Esophagus muscularis mucosa (tissue), 4 donors: ENCODE data around the gene MMRN2. TPM values are rescaled to one million over a fixed set of nuclear protein-coding genes. Genes with fewer than 3 reads are reported as not detected.
A peak's percentile ranks its signal among the peaks of the same experiment; 100 is the strongest.

Experiments
- DNase-seq: peaks from one replicate; pipeline ENCODE4 v3.0.0-alpha.2; 2017; ENCODE audit errors: extremely low spot score
- H3K27ac ChIP-seq, 4 donors: fragments of 200-600 bp; sonication (generic); replicated peaks in 1 of 4; 1 replicate in 3 of 4; 2 replicates in 1 of 4; pipeline ENCODE4 v1.5.1; 2016 to 2019; ENCODE audit warnings: mild to moderate bottlenecking in 1 of 4
- H3K27me3 ChIP-seq, 4 donors: fragments of 200-600 bp; sonication (generic); one replicate each; pipeline versions ENCODE4 v1.5.1 to v1.6.0; 2016 to 2019
- H3K36me3 ChIP-seq, 4 donors: fragments of 200-600 bp; sonication (generic); one replicate each; pipeline ENCODE4 v1.5.1; 2016 to 2019
- H3K4me1 ChIP-seq, 4 donors: fragments of 200-600 bp; sonication (generic); one replicate each; pipeline ENCODE4 v1.5.1; 2016 to 2019
- H3K4me3 ChIP-seq, 4 donors: fragments of 200-600 bp; sonication (generic); 1 replicate in 2 of 4; 2 replicates in 2 of 4; pipeline ENCODE4 v1.5.1; 2016 to 2019; ENCODE audit warnings: mild to moderate bottlenecking in 4 of 4, moderate library complexity in 1 of 4
- H3K9me3 ChIP-seq, 4 donors: fragments of 200-600 bp; sonication (generic); 1 replicate in 3 of 4; 2 replicates in 1 of 4; pipeline ENCODE4 v1.5.1; 2016 to 2019
- EP300 ChIP-seq: sonication (generic); formaldehyde crosslinking; IDR thresholded peaks from one replicate; pipeline ENCODE4 v1.6.1; 2017; ENCODE audit warnings: antibody characterized with exemption
- POLR2A ChIP-seq: fragments of 450-650 bp; IDR thresholded peaks from one replicate; pipeline ENCODE4 v1.6.1; 2017; ENCODE audit warnings: antibody characterized with exemption, moderate library complexity, mild to moderate bottlenecking, low read depth
- POLR2AphosphoS5 ChIP-seq, 2 donors: sonication (generic); formaldehyde crosslinking; IDR thresholded peaks; one replicate each; pipeline ENCODE4 v1.6.1; 2017; ENCODE audit warnings: antibody characterized with exemption in 2 of 2
- WGBS: methylation state at CpG from one replicate; pipeline ENCODE4 v1.1.5; 2018; 5-methylcytosine and 5-hydroxymethylcytosine counted together
- intact Hi-C: fragments of 100-400 bp; cut with DNase I; formaldehyde crosslinking; loops from one replicate; pipeline ENCODE4 v1.15.1; 2023
- total RNA-seq, 4 donors: library from RNA; depleted of rRNA; stranded (reverse); fragments of >200 nt; gene quantifications; one replicate each; pipeline versions ENCODE4 v1.1.0 to v1.2.1, GENCODE V29; 2016
- TF ChIP-seq, protein P1 (sequence below), 3 experiments: fragments of 200-600 bp in 2 of 3; fragments of 450-650 bp in 1 of 3; sonication (generic) in 2 of 3; IDR thresholded peaks; one replicate each; pipeline ENCODE4 v1.5.1; 2017 to 2019; ENCODE audit warnings: antibody characterized with exemption in 3 of 3, mild to moderate bottlenecking in 2 of 3, moderate library complexity in 1 of 3

MMRN2 gene
- total RNA-seq, 4 donors from 2014 or later, result 24.9 to 85.9 (median 56.3) TPM

GRCh38 chr10:86945361-86946212 is 11.8 kb downstream of the MMRN2 start:
- intact Hi-C loops, result no loop called here
- DNase-seq, result no peak
- H3K27ac ChIP-seq, result no peak overlapping the region
- peaks cover 0 to 58% (median 8%) of the 10 kb centered on the region in 4 donors for H3K36me3 ChIP-seq
- WGBS, result 65% methylated on average over 11 of the region's 18 CpGs
- peaks cover 31 to 37% (median 34%) of the 10 kb centered on the region in 4 donors for H3K4me1 ChIP-seq
- no peak overlapping the region for H3K4me3 ChIP-seq
- TF ChIP-seq EP300 (no peak), POLR2AphosphoS5 (IDR thresholded peaks at IDR 0.05) (peak in 1 of 2 donors; percentile 8)
- TF ChIP-seq, protein P1, sequence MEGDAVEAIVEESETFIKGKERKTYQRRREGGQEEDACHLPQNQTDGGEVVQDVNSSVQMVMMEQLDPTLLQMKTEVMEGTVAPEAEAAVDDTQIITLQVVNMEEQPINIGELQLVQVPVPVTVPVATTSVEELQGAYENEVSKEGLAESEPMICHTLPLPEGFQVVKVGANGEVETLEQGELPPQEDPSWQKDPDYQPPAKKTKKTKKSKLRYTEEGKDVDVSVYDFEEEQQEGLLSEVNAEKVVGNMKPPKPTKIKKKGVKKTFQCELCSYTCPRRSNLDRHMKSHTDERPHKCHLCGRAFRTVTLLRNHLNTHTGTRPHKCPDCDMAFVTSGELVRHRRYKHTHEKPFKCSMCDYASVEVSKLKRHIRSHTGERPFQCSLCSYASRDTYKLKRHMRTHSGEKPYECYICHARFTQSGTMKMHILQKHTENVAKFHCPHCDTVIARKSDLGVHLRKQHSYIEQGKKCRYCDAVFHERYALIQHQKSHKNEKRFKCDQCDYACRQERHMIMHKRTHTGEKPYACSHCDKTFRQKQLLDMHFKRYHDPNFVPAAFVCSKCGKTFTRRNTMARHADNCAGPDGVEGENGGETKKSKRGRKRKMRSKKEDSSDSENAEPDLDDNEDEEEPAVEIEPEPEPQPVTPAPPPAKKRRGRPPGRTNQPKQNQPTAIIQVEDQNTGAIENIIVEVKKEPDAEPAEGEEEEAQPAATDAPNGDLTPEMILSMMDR (IDR thresholded peaks at IDR 0.05), result peak in 2 of 3 experiments; percentile 11 to 17
- no peaks in the 10 kb centered on the region for H3K9me3 ChIP-seq
- peaks cover 0 to 34% (median 0%) of the 10 kb centered on the region in 4 donors for H3K27me3 ChIP-seq

GRCh38 chr10:86944907-86945306 is 12.5 kb downstream of the MMRN2 start:
- Histone ChIP-seq H3K9me3 (no peaks in the 10 kb centered on the region), H3K36me3 (peaks cover 0 to 59% (median 8%) of the 10 kb centered on the region in 4 donors), H3K4me3 (no peak overlapping the region), H3K27me3 (peaks cover 0 to 34% (median 0%) of the 10 kb centered on the region in 4 donors), H3K4me1 (peaks cover 24 to 37% (median 35%) of the 10 kb centered on the region in 4 donors), H3K27ac (no peak overlapping the region)
- 92% methylated on average over 2 of the region's 3 CpGs for WGBS
- intact Hi-C loops, result no loop called here
- TF ChIP-seq, protein P1 (IDR thresholded peaks at IDR 0.05), result no peak
- TF ChIP-seq EP300, result no peak
- TF ChIP-seq POLR2A, result no peak
- no peak for TF ChIP-seq POLR2AphosphoS5 (IDR thresholded peaks at IDR 0.05)
- no peak for DNase-seq

DNA sequence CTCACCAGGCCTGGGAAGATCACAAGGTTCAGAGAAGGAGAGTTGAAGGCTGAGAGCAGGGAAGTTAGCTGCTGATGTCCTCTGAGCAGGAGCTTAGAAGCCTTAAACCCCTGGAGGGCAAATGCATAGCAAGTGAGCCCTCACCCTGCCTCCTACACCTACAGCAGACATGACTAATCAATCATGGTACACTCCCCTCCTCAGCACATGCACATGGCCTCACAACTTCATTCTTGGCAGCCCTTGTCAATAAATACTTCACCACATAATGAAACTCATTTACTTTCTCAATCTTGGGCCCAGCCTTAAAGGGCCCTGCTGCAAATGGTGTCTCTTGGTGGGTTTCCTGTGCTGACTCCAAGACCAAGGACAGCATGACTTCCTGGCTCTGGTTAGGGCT is 12.9 kb downstream of the MMRN2 start:
- Histone ChIP-seq H3K27me3 (peaks cover 0 to 34% (median 0%) of the 10 kb centered on the region in 4 donors), H3K4me3 (no peak overlapping the region), H3K27ac (no peak overlapping the region), H3K9me3 (no peaks in the 10 kb centered on the region), H3K4me1 (peaks cover 24 to 41% (median 39%) of the 10 kb centered on the region in 4 donors), H3K36me3 (peaks cover 0 to 59% (median 8%) of the 10 kb centered on the region in 4 donors)
- intact Hi-C loops, result no loop called here
- no peak for DNase-seq
- TF ChIP-seq, protein P1 (IDR thresholded peaks at IDR 0.05), result no peak
- TF ChIP-seq EP300 (no peak), POLR2A (no peak), POLR2AphosphoS5 (IDR thresholded peaks at IDR 0.05) (no peak)

- no peak overlapping the region for H3K27ac ChIP-seq
- WGBS, result 87% methylated on average over 4 of the region's 4 CpGs
- intact Hi-C loops, result no loop called here
- no peak for DNase-seq
- peaks cover 0 to 34% (median 0%) of the 10 kb centered on the region in 4 donors for H3K27me3 ChIP-seq
- no peak overlapping the region for H3K4me3 ChIP-seq
- peaks cover 0 to 59% (median 8%) of the 10 kb centered on the region in 4 donors for H3K36me3 ChIP-seq
- peaks cover 22 to 45% (median 43%) of the 10 kb centered on the region in 4 donors for H3K4me1 ChIP-seq
- no peak for TF ChIP-seq POLR2AphosphoS5 (IDR thresholded peaks at IDR 0.05)
- no peak for TF ChIP-seq POLR2A
- TF ChIP-seq EP300, result no peak
- TF ChIP-seq, protein P1 (IDR thresholded peaks at IDR 0.05), result no peak
- H3K9me3 ChIP-seq, result no peaks in the 10 kb centered on the region
Measured at GRCh38 chr10:86944031-86944419, 13.4 kb downstream of the MMRN2 start.
